Neural crest cell (in vitro differentiated cells): ENCODE results near the gene CSGALNACT2. TPM values are rescaled to one million over a fixed set of nuclear protein-coding genes. Genes with fewer than 3 reads are reported as not detected.

Experiments used
- DNase-seq: peaks from one replicate; pipeline ENCODE4 v3.0.0; 2021; ENCODE audit warnings: low read depth, mixed read lengths, low spot score
- H3K27ac Mint-ChIP-seq: one replicate; pipeline ENCODE4 v1.8.0; 2021; ENCODE audit warnings: mild to moderate bottlenecking, mixed read lengths; ENCODE audit not compliant: unreplicated experiment
- H3K27me3 Mint-ChIP-seq: 2 replicates; pipeline ENCODE4 v1.8.0; 2021; ENCODE audit warnings: low read depth, mild to moderate bottlenecking, mixed read lengths
- H3K36me3 Mint-ChIP-seq: 2 replicates; pipeline ENCODE4 v1.8.0; 2021; ENCODE audit warnings: low read depth, mild to moderate bottlenecking, mixed read lengths
- H3K4me1 Mint-ChIP-seq: 2 replicates; pipeline ENCODE4 v1.8.0; 2021; ENCODE audit warnings: mixed read lengths
- H3K4me3 Mint-ChIP-seq: one replicate; pipeline ENCODE4 v1.8.0; 2021; ENCODE audit warnings: mild to moderate bottlenecking, mixed read lengths
- H3K9me3 Mint-ChIP-seq: 2 replicates; pipeline ENCODE4 v1.8.0; 2021; ENCODE audit warnings: mixed read lengths
- total RNA-seq: library from RNA; stranded (reverse); gene quantifications from 2 replicates; pipeline ENCODE4 v1.2.1, GENCODE V29; 2021
- TF ChIP-seq, protein P1 (sequence below): fragments of 200-600 bp; sonication (generic); conservative IDR thresholded peaks from 2 replicates; pipeline ENCODE4 v1.5.0; 2021; ENCODE audit warnings: antibody characterized with exemption, mild to moderate bottlenecking

CSGALNACT2 gene
- total RNA-seq, 1 donor from 2014 or later, result 14.6 TPM

DNA sequence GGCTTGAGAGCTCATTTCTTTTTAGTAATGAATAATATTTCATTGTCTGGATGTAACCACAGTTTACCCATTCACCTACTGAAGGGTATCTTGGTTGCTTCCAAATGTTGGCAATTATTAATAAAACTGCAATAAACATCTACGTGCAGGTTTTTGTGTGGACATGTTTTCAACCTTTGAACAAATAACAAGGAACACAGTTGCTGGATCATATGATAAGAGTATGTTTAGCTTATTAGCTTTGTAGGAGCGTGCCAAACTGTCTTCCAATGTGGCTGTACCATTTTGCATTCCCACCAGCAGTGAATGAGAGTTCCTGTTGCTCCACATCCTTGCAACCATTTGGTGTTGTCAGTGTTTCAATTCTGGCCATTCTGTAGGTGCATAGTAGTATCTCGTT lies 49.0 kb downstream of the CSGALNACT2 start:
- Mint-ChIP-seq H3K4me1 (no peaks in the 10 kb centered on the region), H3K4me3 (no peak overlapping the region), H3K36me3 (peaks cover 42% of the 10 kb centered on the region), H3K27me3 (no peaks in the 10 kb centered on the region), H3K9me3 (no peaks in the 10 kb centered on the region), H3K27ac (no peak overlapping the region)
- TF ChIP-seq, protein P1, sequence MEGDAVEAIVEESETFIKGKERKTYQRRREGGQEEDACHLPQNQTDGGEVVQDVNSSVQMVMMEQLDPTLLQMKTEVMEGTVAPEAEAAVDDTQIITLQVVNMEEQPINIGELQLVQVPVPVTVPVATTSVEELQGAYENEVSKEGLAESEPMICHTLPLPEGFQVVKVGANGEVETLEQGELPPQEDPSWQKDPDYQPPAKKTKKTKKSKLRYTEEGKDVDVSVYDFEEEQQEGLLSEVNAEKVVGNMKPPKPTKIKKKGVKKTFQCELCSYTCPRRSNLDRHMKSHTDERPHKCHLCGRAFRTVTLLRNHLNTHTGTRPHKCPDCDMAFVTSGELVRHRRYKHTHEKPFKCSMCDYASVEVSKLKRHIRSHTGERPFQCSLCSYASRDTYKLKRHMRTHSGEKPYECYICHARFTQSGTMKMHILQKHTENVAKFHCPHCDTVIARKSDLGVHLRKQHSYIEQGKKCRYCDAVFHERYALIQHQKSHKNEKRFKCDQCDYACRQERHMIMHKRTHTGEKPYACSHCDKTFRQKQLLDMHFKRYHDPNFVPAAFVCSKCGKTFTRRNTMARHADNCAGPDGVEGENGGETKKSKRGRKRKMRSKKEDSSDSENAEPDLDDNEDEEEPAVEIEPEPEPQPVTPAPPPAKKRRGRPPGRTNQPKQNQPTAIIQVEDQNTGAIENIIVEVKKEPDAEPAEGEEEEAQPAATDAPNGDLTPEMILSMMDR, result no peak
- no peak for DNase-seq

DNA sequence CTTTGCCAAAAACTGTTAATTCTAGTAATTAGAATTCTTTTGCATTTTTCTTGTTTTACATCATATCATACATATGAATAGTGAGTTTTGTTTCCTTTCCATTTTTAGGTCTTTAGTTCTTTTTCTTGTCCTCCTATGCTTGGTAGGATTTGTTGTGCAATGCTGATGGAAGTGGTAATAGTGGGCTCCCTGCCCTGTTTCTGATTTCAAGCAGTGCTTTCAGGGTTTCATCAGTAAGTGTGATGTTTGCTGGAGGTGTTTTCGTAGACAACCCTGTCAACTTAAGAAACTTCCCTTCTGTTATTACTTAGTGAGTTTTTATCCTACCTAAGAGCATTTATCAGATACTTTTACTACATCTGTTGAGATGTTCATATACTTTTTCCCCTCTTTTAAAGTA lies 50.5 kb downstream of the CSGALNACT2 start:
- no peaks in the 10 kb centered on the region for H3K27me3 Mint-ChIP-seq
- TF ChIP-seq, protein P1, result no peak
- no peak overlapping the region for H3K4me3 Mint-ChIP-seq
- H3K36me3 Mint-ChIP-seq, result peaks cover 29% of the 10 kb centered on the region
- H3K27ac Mint-ChIP-seq, result no peak overlapping the region
- H3K4me1 Mint-ChIP-seq, result no peaks in the 10 kb centered on the region
- H3K9me3 Mint-ChIP-seq, result no peaks in the 10 kb centered on the region
- no peak for DNase-seq

DNA sequence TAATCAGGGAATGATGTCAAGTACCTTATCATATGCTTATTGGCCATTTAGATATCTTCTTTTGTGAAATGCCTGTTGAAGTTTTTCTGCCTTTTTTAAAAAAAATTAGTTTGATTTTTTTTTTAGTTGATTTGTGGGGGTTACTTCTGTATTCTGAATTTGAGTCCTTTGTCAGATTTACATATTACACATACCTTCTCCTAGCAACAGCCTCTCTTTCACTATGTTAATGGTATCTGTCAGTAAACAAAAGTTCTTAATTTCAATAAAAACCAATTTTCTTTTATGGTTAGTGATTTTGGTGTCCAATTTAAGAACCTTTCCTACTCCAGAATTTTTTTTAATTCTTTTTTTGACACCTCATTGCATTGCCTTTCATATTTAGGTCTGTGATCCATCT lies 52.0 kb downstream of the CSGALNACT2 start:
- TF ChIP-seq, protein P1, result no peak
- Mint-ChIP-seq H3K4me3 (no peak overlapping the region), H3K27me3 (no peaks in the 10 kb centered on the region), H3K9me3 (no peaks in the 10 kb centered on the region), H3K4me1 (no peaks in the 10 kb centered on the region), H3K27ac (no peak overlapping the region), H3K36me3 (peaks cover 24% of the 10 kb centered on the region)
- no peak for DNase-seq

DNA sequence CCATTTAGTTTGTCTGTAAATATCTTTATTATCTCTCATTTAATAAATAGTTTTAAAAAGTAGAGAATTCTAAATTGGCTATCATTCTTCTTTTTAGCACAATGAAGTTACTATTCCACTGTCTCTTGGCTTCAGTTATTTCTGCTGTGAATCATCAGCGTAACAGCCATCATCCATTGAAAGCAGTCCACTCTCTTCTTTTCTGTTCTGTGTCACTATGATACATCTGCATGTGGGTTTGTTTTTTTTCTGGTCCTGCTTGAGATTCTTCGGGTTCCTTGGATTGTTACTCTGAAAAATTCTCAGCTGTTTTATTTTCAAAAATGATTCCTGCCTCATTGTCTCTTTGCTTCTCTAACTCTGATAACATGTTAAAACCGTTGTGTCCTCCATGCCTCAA lies 52.5 kb downstream of the CSGALNACT2 start:
- H3K36me3 Mint-ChIP-seq, result peaks cover 24% of the 10 kb centered on the region
- TF ChIP-seq, protein P1, result no peak
- no peaks in the 10 kb centered on the region for H3K4me1 Mint-ChIP-seq
- no peak overlapping the region for H3K4me3 Mint-ChIP-seq
- no peaks in the 10 kb centered on the region for H3K27me3 Mint-ChIP-seq
- DNase-seq, result no peak
- no peaks in the 10 kb centered on the region for H3K9me3 Mint-ChIP-seq
- H3K27ac Mint-ChIP-seq, result no peak overlapping the region

DNA sequence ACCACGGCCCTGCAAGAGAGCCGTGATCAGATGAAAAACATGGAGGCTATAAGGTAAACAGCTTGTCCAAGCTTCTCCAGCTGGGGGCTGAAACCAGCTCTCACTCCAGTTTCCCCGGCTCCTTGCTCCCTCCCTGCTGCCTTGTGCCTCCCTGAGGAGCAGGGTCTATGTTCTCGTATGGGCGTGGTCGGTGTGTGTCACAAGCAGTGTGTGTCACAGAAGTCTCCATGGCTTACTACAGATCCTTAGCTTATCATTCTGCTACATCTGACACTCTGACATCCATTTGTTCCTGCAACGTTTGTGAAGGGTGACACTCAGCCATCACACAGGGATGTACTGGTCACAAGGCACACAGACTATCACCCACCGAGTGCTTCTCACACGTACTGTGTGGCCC lies 54.6 kb downstream of the CSGALNACT2 start:
- Mint-ChIP-seq H3K9me3 (no peaks in the 10 kb centered on the region), H3K27ac (no peak overlapping the region), H3K4me1 (no peaks in the 10 kb centered on the region), H3K4me3 (no peak overlapping the region), H3K36me3 (peaks cover 7% of the 10 kb centered on the region), H3K27me3 (no peaks in the 10 kb centered on the region)
- TF ChIP-seq, protein P1, result no peak
- no peak for DNase-seq
